ENCODE results near the gene CLDN14.

CLDN14 gene

GRCh38 chr21:36466061-36466511 is 13.8 kb downstream of the CLDN14 start:
- no peak for DNase-seq

- DNase-seq = no peak
These were observed 14.4 kb downstream of the CLDN14 start for GRCh38 chr21:36465478-36465877.

GRCh38 chr21:36464590-36464989 is 15.3 kb downstream of the CLDN14 start:
- DNase-seq = no peak

GRCh38 chr21:36463991-36464390 is 15.9 kb downstream of the CLDN14 start:
- no peak for DNase-seq

GRCh38 chr21:36463204-36463603 is 16.7 kb downstream of the CLDN14 start:
- DNase-seq = no peak

GRCh38 chr21:36461918-36462486 is 17.9 kb downstream of the CLDN14 start:
- DNase-seq = no peak

- no peak for DNase-seq
These were observed 18.5 kb downstream of the CLDN14 start for GRCh38 chr21:36461277-36461917.

- no peak for DNase-seq
These were observed 19.1 kb downstream of the CLDN14 start for GRCh38 chr21:36460866-36461265.

GRCh38 chr21:36459098-36459497 is 20.8 kb downstream of the CLDN14 start:
- DNase-seq = no peak

GRCh38 chr21:36456729-36457414 is 23.1 kb downstream of the CLDN14 start:
- no peak for DNase-seq

- DNase-seq = no peak
These were observed 25.2 kb downstream of the CLDN14 start for GRCh38 chr21:36454706-36455105.

GRCh38 chr21:36454093-36454531 is 25.8 kb downstream of the CLDN14 start:
- no peak for DNase-seq

- no peak for DNase-seq
These were observed 27.6 kb downstream of the CLDN14 start for GRCh38 chr21:36452281-36452825.

- DNase-seq = no peak
These were observed 28.4 kb downstream of the CLDN14 start for GRCh38 chr21:36451506-36451905.

- DNase-seq = no peak
These were observed 29.4 kb downstream of the CLDN14 start for GRCh38 chr21:36450511-36450910.

- no peak for DNase-seq
These were observed 33.6 kb downstream of the CLDN14 start for GRCh38 chr21:36446301-36446700.

GRCh38 chr21:36441715-36442114 is 38.2 kb downstream of the CLDN14 start:
- DNase-seq = no peak

- no peak for DNase-seq
These were observed 42.2 kb downstream of the CLDN14 start for GRCh38 chr21:36437745-36438128.

GRCh38 chr21:36436829-36437744 is 42.8 kb downstream of the CLDN14 start:
- DNase-seq = no peak

GRCh38 chr21:36434144-36434543 is 45.8 kb downstream of the CLDN14 start:
- DNase-seq = no peak

GRCh38 chr21:36433059-36433709 is 46.7 kb downstream of the CLDN14 start:
- no peak for DNase-seq

GRCh38 chr21:36431252-36431651 is 48.7 kb downstream of the CLDN14 start:
- no peak for DNase-seq

Measured in NCI-H446 (cell line).